ENCODE data around the gene IGSF3. TPM values are rescaled to one million over a fixed set of nuclear protein-coding genes. Genes with fewer than 3 reads are reported as not detected.
"Not testable (repeated sequence)": the region's sequence is repeated elsewhere in the genome, so short reads cannot be mapped to it uniquely, and the experiment has no call there.

IGSF3 gene
- total RNA-seq, 2 experiments from 2014 or later = 0.08 to 0.22 TPM

- H3K9me3 Mint-ChIP-seq; H3K4me1 ChIP-seq (ENCODE audit: insufficient read depth, low read length); H3K4me3 Mint-ChIP-seq; H3K27me3 Mint-ChIP-seq; H3K27ac ChIP-seq (ENCODE audit: low read depth in 1 of 2, low read length in 2 of 2); H3K36me3 Mint-ChIP-seq (ENCODE audit: low read depth); H3K9me3 ChIP-seq (ENCODE audit: control insufficient read depth in 1 of 2, insufficient read depth in 1 of 2, low read length in 2 of 2); DNase-seq; H3K4me3 ChIP-seq (ENCODE audit: low read length); H3K27me3 ChIP-seq (ENCODE audit: control insufficient read depth in 1 of 2, insufficient read depth in 2 of 2, low read length in 2 of 2); H3K27ac Mint-ChIP-seq; ATAC-seq (ENCODE audit: poor library complexity); H3K36me3 ChIP-seq (ENCODE audit: insufficient read depth, low read length): not testable (repeated sequence)
- intact Hi-C loops (cut with DNase I, micrococcal nuclease) = loop anchor here (1.0 to 2.0 kb wide), 2 partner anchors 22 to 458 kb away; no protein-coding TSS in a partner anchor
- ChIA-PET CTCF (interaction anchor here (0.6 to 1.7 kb wide), 6 partner anchors 56 to 874 kb away, joined by 3 to 4 read pairs (median 3); no protein-coding TSS in a partner anchor), POLR2A (interaction anchor here (1.6 kb wide), 1 partner anchor 22 kb away, joined by 3 read pairs; no protein-coding TSS in a partner anchor)
- peaks cover 11% of the 10 kb centered on the region for H3K4me1 Mint-ChIP-seq (ENCODE audit: low read depth)
These were observed 70.7 kb downstream of the IGSF3 start for GRCh38 chr1:116596742-116597307.

GRCh38 chr1:116595946-116596741, 71.4 kb downstream of the IGSF3 start:
- H3K36me3 Mint-ChIP-seq (ENCODE audit: low read depth) = not testable (repeated sequence)
- peak; percentile 55 for TF ChIP-seq CTCF (IDR thresholded peaks at IDR 0.05)

GRCh38 chr1:116595065-116595840, 72.3 kb downstream of the IGSF3 start:
- H3K36me3 Mint-ChIP-seq (ENCODE audit: low read depth); H3K27ac ChIP-seq (ENCODE audit: low read depth in 1 of 2, low read length in 2 of 2); H3K4me3 Mint-ChIP-seq; H3K9me3 Mint-ChIP-seq; H3K9me3 ChIP-seq (ENCODE audit: control insufficient read depth in 1 of 2, insufficient read depth in 1 of 2, low read length in 2 of 2); POLR2A ChIA-PET; H3K27me3 ChIP-seq (ENCODE audit: control insufficient read depth in 1 of 2, insufficient read depth in 2 of 2, low read length in 2 of 2); H3K4me1 ChIP-seq (ENCODE audit: insufficient read depth, low read length); ATAC-seq (ENCODE audit: poor library complexity); H3K27ac Mint-ChIP-seq; H3K36me3 ChIP-seq (ENCODE audit: insufficient read depth, low read length); H3K4me3 ChIP-seq (ENCODE audit: low read length); H3K27me3 Mint-ChIP-seq; DNase-seq: not testable (repeated sequence)
- CTCF ChIA-PET = interaction anchor here (1.4 to 1.7 kb wide), 4 partner anchors 21 to 456 kb away, joined by 4 to 8 read pairs (median 6); no protein-coding TSS in a partner anchor
- intact Hi-C loops (cut with DNase I, micrococcal nuclease) = loop anchor here in 1 of 2 experiments (1.0 kb wide), 1 partner anchor 21 kb away; no protein-coding TSS in a partner anchor
- peaks cover 11% of the 10 kb centered on the region for H3K4me1 Mint-ChIP-seq (ENCODE audit: low read depth)

More at GRCh38 chr1:116595946-116596741, 71.4 kb downstream of the IGSF3 start:
- not testable (repeated sequence) for H3K27ac Mint-ChIP-seq; H3K27me3 Mint-ChIP-seq; H3K4me3 ChIP-seq (ENCODE audit: low read length); H3K27ac ChIP-seq (ENCODE audit: low read depth in 1 of 2, low read length in 2 of 2); H3K9me3 Mint-ChIP-seq; H3K27me3 ChIP-seq (ENCODE audit: control insufficient read depth in 1 of 2, insufficient read depth in 2 of 2, low read length in 2 of 2); H3K36me3 ChIP-seq (ENCODE audit: insufficient read depth, low read length); H3K9me3 ChIP-seq (ENCODE audit: control insufficient read depth in 1 of 2, insufficient read depth in 1 of 2, low read length in 2 of 2); H3K4me1 ChIP-seq (ENCODE audit: insufficient read depth, low read length)
- intact Hi-C loops (cut with DNase I, micrococcal nuclease) = loop anchor here (1.0 to 2.0 kb wide), 3 partner anchors 21 to 457 kb away; no protein-coding TSS in a partner anchor
- POLR2A ChIA-PET = interaction anchor here (1.6 kb wide), 1 partner anchor 22 kb away, joined by 3 read pairs; no protein-coding TSS in a partner anchor
- Mint-ChIP-seq H3K4me1 (ENCODE audit: low read depth) (peaks cover 11% of the 10 kb centered on the region), H3K4me3 (peak overlapping the region; percentile 1)
- CTCF ChIA-PET = interaction anchor here (0.6 to 1.7 kb wide), 9 partner anchors 22 to 471 kb away, joined by 3 to 8 read pairs (median 3); no protein-coding TSS in a partner anchor
- peak in 12 of 14 experiments; percentile 13 to 71 (median 29) for DNase-seq
- ATAC-seq (ENCODE audit: poor library complexity) = peak; percentile 76

- CTCF ChIA-PET; H3K27ac ChIP-seq (ENCODE audit: low read depth in 1 of 2, low read length in 2 of 2); H3K9me3 Mint-ChIP-seq; H3K27me3 ChIP-seq (ENCODE audit: control insufficient read depth in 1 of 2, insufficient read depth in 2 of 2, low read length in 2 of 2); H3K4me1 ChIP-seq (ENCODE audit: insufficient read depth, low read length); H3K27ac Mint-ChIP-seq; H3K4me3 Mint-ChIP-seq; DNase-seq; H3K9me3 ChIP-seq (ENCODE audit: control insufficient read depth in 1 of 2, insufficient read depth in 1 of 2, low read length in 2 of 2); H3K36me3 ChIP-seq (ENCODE audit: insufficient read depth, low read length); H3K27me3 Mint-ChIP-seq; H3K36me3 Mint-ChIP-seq (ENCODE audit: low read depth); intact Hi-C loops (cut with DNase I, micrococcal nuclease); POLR2A ChIA-PET; ATAC-seq (ENCODE audit: poor library complexity); H3K4me3 ChIP-seq (ENCODE audit: low read length): not testable (repeated sequence)
- peaks cover 11% of the 10 kb centered on the region for H3K4me1 Mint-ChIP-seq (ENCODE audit: low read depth)
These were observed 73.6 kb downstream of the IGSF3 start for GRCh38 chr1:116593977-116594376.

GRCh38 chr1:116593401-116593800, 74.1 kb downstream of the IGSF3 start:
- peaks cover 11% of the 10 kb centered on the region for H3K4me1 Mint-ChIP-seq (ENCODE audit: low read depth)
- H3K4me3 ChIP-seq (ENCODE audit: low read length); H3K27ac Mint-ChIP-seq; H3K36me3 Mint-ChIP-seq (ENCODE audit: low read depth); H3K27ac ChIP-seq (ENCODE audit: low read depth in 1 of 2, low read length in 2 of 2); intact Hi-C loops (cut with DNase I, micrococcal nuclease); H3K4me3 Mint-ChIP-seq; ATAC-seq (ENCODE audit: poor library complexity); H3K9me3 ChIP-seq (ENCODE audit: control insufficient read depth in 1 of 2, insufficient read depth in 1 of 2, low read length in 2 of 2); DNase-seq; H3K9me3 Mint-ChIP-seq; H3K4me1 ChIP-seq (ENCODE audit: insufficient read depth, low read length); H3K27me3 Mint-ChIP-seq; CTCF ChIA-PET; H3K36me3 ChIP-seq (ENCODE audit: insufficient read depth, low read length); H3K27me3 ChIP-seq (ENCODE audit: control insufficient read depth in 1 of 2, insufficient read depth in 2 of 2, low read length in 2 of 2); POLR2A ChIA-PET: not testable (repeated sequence)
